Brain pericyte (primary cell): ENCODE results near the gene CSNK1G2.

Experiments used
- DNase-seq: peaks from one replicate; pipeline ENCODE4 v3.0.0-alpha.2; 2012; ENCODE audit warnings: low read depth, low spot score

The CSNK1G2 gene

DNA sequence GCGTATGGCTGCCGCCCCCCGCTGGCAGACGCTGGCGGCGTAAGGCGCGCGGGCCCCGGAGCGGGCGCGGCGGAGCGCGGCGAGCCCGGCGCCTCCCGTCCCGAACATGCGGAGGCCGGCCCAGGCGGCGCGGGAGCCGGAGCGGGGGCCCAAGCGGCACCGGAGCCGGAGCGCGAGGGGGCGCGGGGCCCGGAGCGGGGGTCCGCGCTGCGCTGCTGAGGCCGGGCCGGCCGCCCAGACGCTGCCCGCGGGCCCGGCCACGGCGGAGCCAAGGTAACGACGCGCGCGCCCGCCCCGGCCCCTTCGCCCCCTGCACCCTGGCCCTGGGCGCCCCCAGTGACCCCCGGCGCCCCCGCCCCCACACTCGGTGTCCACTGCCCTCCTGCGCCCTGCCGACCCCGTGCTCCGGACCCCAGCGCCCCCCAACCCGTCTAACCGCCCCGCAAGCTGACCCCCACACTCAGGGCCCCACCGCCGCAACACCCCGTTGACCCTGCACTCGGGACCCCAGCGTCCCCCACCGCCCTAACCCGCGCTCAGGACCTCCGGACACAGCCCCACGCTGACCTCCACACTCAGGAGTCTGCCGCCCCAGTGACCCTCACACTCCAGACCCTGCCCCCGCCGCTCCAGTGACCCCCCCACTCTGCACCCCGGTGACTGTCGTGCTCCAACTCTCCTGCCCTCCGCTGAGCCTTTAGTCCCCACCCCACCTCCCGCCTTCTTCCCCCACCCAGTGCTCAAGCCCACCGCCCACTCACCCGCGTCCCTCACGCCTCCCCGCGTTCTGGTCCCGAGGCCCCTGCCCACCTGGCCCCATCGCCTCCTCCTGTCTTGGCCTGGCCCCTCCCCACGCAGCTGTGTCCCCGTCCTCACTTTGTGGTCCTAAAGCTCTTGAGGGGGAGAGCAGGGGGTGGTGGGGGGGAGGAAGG lies at the start of gene CSNK1G2:
Gene CSNK1G2 (plus strand): TSS at position 27 of the 932 bp plus-strand sequence. CDS start 28,601 bp downstream, outside the sequence.
- DNase-seq: no peak

DNA sequence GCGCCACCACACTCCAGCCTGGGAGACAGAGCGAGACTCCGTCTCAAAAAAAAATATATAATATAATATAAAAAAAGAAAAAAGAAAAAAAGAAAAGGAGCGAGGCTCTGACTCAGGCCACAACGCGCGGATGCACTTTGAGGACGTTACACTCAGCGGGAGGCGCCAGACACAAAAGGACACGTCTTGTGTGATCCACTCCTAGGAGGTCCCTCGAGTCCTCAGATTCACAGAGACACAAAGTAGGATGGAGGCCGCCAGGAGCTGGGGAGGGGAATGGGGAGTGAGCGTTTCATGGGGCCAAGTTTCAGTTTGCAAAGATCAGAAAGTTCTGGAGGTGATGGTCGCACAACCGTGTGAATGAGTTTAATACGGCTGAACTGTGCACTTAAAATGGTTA lies 47.2 kb upstream of the CSNK1G2 start:
- no peak for DNase-seq

DNA sequence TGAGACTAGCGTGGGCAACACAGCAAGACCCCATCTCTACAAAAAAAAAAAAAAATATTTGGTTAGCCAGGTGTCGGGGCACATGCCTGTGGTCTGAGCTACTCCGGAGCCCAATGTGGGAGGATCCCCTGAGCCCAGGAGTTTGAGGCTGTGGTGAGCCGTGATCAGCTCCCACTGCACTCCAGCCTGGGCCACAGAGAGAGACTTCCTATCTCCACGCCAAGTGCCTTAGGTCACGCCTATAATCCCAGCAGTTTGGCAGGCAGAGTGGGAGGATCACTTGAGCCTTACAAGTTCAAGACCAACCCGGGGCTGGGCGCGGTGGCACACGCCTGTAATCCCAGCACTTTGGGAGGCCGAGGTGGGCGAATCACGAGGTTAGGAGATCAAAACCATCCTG lies 44.5 kb upstream of the CSNK1G2 start:
- no peak for DNase-seq

DNA sequence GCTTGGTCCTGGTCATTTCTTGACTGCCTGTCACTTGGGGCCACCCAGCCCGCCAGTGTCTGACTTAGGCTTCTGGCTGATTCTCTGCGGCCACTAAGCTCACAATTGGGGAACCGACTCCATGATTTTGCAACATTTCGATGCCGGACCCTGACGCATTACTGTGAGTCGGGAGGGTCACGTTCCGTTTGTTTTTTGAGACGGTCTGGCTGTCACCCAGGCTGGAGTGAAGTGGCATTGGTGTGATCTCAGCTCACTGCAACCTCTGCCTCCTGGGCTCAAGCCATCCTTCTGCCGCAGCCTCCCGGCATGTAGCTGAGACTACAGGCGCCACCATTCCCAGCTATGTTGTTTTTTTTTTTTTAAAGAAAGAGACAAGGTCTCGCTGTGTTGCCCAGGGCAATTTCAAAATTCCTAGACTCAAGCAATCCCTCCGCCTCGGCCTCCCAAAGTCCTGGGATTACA lies 39.0 kb upstream of the CSNK1G2 start:
- no peak for DNase-seq

DNA sequence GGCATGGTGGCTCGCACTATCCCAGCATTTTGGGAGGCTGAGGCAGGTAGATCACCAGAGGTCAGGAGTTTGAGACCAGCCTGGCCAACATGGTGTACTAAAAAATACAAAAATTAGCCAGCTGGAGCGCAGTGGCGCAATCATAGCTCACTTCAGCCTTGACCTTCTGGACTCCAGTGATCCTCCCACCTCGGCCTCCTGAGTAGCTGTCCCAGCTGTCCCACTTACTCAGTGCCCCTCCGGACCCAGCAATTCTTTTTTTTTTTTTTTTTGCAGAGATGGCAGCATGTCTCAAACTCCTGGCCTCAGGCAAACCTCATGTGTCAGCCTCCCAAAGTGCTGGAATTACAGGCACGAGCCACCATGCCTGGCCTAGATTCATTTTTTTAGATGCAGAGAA lies 38.0 kb upstream of the CSNK1G2 start:
- no peak for DNase-seq

DNA sequence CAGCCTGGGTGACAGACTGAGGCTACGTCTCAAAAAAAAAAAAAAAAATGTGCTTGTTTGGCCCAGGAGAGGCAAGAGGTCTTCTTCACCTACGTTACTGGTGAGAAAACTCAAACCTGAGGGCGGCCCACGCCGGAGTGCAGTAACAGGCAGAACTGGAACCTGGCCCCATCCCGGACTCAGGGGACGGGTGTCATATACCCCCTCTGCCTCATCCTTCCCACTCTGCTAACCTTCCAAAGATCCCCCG lies 36.2 kb upstream of the CSNK1G2 start:
- DNase-seq: no peak

DNA sequence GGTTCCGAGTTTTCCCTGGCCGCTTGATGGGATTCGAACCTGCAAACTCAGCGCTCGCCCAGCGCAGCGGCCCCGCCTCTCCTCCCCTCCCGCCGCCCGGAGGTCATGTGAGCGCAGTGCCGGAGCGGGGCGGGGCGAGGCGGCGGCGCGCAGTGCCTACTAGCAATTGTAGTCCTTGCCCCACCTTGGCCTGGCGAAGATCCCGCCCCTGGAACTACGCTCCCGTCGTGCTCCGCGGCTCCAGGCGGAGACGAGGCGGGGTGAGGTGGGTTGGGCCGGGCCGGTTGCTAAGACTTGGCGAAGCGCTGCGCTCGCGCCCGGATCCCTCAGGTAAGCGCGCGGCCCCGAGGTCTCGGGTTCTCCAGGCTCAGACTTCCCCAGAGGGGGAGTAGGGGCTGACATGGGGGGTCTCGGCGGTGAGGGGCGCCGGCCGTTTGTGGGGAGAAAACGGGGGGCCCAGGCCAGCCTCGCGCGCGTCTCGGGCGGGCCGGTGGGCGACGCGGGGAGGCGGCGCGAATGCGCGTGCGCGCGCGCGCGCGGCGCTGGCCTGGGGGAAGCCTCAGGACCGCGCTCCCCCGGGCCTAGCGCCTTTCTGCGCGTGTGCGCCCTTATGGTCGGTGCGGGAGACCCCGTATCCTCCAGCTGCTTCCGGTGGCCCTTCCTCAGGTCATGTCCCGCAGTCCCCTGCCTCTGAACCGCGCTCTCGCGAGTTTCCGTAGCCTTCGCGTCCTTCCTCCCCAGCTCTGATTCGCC lies 35.7 kb upstream of the CSNK1G2 start, which contains the start of the genes ADAT3 and SCAMP4:
Gene ADAT3 (plus strand): TSS at position 290 of the 753 bp plus-strand sequence. CDS start 6,649 bp downstream, outside the sequence.
Gene SCAMP4 (plus strand): TSS at position 290 of the 753 bp plus-strand sequence. CDS start 9,621 bp downstream, outside the sequence.
- peak; percentile 96 for DNase-seq

DNA sequence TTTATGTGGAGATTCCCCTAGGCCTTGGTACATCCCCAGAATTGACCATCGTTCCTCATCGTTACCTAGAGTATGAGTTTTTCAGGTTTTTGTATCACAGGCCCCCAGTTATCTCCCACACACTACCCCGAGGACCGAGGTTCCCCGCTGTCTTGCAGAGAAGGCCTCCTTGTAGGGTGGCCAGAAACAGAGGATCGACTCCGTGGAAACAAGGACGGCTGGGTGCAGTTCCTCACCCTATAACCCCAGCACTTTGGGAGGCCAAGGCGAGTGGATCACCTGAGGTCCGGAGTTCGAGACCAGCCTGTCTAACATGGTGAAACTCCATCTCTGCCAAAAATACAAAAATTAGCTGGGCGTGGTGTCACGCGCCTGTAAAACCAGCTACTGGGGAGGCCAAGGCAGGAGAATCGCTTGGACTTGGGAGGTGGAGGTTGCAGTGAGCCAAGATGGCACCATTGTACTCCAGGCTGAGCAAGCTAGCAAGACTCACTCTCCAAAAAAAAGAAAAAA lies 35.1 kb upstream of the CSNK1G2 start:
- DNase-seq: no peak

DNA sequence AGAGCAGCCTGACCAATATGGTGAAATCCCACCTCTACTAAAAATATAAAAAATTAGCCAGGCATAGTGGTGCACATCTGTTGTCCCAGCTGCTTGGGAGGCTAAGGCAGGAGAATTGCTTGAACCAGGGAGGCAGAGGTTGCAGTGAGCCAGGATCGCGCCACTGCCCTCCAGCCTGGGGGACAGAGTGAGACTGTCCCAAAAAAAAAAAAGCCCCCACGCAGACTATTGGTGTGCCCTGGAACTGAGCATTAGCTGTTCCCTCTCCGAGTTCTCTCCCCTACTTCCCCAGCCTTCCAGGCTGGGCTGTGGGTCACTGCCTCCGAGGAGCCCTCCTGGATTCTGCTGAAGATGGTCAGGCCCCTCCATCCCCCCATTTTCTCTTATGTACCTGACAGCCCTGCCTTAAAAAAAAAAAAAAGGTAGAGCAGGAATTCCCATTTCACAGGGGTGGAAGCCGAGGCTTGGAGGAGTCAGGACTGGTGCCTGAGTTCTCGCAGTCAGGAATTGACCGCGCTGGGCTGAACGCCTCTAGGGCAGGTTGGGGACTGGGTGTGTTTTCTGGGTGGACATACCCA lies 33.9 kb upstream of the CSNK1G2 start:
- DNase-seq: no peak

DNA sequence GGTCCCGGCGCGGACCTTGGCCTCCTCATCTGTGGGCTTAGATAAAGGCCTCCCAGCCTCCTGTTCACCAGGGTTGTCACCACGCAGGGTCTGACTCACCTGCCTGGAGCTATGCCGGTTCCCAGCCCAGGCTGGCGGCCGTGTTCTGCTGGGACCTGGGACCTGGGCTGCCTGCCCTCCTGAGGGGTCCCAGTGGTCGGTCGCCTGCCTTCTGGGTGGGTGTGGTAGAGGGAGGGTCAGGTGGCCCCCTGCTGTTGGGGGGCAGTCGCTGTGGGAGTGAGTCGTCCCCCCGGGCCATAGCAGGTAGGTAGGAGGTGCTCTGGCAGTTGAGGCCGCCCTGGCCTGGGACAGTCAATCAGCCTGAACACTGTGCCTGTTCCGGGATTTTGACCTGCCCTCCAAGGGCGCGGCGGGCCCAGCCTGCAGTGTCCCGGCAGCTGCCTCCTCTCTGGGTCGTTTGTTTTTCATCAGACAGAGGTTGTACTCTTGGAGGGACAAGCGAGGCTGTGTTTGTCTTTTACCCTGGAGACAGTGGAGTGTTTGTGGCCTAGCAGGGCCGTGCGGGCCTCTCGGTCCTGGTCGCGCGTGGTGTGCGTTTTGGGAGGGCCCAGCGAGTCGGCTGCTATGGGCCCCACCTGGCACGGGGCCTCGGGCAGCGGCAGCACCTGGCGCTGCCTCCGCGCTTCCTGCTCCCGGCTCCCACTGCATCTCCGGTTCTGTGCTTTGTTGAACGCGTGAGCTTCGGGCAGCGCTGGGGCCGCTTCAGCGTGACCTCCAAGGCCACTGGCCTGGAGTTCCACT lies 33.2 kb upstream of the CSNK1G2 start:
- DNase-seq: no peak

DNA sequence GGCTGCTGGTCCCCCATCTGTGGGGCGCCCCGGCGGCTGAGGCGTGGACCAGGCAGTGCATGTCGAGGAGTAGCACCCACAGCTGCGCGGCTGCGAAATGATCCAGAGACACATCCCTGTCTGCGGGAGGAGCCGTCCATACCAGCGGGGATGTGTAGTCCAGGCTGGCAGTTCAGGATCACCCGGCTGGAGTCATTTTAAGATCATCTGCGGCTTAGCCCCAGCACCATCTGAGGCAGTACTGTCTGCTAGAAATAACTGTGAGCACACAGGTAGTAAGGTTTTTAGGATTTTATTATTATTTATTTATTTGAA lies 32.7 kb upstream of the CSNK1G2 start:
- DNase-seq: no peak

DNA sequence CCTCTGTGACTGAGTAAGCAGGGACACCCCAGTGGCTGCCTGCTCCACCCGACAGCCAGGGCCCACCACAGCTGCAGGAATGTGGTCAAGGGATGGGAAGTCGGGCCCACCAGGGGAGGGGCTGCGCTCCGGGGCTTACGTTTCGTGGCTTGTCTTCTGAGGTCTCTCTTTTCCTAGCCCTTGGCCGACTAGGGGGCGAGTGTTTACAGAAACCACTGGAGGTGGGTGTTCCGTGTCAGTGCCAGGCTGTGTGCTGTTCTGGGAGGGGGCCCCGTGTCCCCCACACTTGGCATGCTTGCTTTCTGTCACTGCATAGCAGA lies 31.3 kb upstream of the CSNK1G2 start:
- DNase-seq: no peak

DNA sequence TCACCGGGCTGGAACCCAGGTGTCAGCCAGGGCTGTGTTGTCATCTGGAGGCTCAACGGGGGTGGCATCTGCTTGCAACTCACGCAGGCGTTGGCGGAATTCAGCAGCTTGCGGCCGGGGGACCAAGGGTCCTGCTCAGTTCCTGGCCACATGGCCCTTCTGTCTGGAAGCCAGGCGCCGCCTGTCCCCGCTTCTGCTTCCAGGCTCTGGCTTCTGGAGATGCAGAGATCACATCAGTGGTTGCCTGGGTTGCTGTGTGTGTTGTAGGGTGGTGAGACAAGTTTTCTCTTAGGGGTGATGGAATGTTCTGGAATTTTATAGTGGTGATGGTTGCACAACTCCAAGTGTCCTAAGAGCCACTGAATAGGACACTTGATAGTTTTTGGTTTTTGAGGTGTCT lies 30.8 kb upstream of the CSNK1G2 start:
- DNase-seq: no peak

DNA sequence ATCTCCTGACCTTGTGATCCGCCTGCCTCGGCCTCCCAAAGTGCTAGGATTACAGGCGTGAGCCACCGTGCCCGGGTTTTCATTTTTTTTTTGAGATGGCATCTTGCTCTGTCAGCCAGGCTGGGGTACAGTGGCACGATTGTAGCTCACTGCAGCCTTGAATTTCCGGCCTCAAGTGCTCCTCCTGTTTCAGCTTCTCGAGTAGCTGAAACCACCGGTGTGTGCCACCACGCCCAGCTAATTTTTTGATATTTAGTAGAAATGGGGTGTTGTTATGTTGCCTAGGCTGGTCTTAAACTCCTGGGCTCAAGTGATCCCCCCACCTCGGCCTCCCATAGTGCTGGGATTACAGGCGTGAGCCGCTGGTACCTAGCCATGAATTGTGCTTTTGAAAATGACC lies 29.9 kb upstream of the CSNK1G2 start:
- DNase-seq: no peak

DNA sequence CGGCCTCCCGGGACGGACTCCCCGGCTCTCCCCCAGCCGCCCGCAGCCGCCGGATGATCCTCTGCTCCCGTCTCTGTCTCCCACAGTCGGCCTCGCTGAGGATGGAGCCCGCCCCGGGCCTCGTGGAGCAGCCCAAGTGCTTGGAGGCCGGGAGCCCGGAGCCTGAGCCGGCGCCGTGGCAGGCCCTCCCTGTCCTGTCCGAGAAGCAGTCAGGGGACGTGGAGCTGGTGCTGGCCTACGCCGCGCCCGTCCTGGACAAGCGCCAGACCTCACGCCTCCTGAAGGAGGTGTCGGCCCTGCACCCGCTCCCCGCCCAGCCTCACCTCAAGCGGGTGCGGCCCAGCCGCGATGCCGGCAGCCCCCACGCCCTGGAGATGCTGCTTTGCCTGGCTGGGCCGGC lies 29.0 kb upstream of the CSNK1G2 start:
- DNase-seq: no peak

DNA sequence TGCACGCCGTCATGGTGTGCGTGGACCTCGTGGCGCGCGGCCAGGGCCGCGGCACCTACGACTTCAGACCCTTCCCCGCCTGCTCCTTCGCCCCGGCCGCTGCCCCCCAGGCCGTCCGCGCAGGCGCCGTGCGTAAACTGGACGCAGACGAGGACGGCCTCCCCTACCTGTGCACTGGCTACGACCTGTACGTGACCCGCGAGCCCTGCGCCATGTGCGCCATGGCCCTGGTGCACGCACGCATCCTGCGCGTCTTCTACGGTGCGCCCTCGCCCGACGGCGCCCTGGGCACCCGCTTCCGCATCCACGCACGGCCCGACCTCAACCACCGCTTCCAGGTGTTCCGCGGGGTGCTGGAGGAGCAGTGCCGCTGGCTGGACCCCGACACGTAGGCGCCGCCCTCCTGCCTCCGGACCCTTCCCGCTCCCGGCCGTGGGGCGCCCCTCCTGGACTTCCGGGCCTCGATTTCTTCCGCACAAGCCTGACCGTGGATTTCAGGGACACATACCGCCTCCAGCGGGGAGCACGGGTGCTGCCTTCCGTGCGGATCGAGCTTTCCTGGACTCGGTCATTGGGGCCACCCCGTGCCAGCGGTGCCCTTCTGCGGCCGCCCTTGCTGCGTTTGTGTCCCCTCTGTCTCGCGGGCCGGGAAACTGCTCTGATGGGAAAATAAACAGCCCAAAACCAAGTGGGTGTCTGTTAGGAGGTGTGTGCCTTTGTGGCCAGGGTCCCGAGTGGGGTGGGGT lies 28.0 kb upstream of the CSNK1G2 start:
- DNase-seq: no peak

DNA sequence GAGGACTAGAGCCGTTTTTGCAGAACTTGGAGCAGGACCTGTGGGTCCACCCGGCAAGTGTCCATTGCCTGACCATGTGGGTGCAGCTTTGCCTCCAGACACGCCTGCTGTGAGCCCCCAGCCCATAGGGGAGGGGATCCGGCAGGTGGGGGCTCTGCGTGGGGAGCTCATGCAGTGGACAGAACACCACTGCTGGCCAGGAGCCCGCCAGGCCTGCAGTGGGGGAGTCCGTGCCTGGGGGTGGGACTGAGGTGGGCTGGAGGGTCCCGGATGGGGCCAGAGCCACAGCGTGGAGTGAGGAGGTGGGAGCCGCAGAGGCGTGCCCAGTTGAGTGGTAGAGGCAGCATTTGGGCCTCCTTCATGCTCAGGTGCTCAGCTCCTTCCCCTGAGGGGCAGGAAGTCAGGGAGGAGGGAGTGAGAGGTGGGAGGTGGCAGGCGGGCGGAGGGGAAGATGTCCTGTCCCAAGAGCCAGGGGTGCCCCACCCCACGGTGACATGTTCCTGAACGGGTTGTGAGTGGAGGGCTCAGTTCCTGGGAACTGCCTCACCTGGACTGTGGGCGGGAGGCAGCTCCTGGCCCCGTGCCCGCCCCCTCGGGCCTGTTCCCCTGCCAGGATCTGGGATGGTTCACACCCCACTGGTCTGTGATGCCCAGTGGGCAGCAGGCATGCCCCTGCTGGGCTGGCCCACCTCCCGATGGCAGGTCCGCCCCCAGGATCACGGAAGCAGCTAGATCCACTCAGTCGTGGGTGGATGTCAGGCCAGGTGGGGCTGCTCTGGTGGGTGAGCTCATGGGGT lies 27.0 kb upstream of the CSNK1G2 start:
- no peak for DNase-seq

DNA sequence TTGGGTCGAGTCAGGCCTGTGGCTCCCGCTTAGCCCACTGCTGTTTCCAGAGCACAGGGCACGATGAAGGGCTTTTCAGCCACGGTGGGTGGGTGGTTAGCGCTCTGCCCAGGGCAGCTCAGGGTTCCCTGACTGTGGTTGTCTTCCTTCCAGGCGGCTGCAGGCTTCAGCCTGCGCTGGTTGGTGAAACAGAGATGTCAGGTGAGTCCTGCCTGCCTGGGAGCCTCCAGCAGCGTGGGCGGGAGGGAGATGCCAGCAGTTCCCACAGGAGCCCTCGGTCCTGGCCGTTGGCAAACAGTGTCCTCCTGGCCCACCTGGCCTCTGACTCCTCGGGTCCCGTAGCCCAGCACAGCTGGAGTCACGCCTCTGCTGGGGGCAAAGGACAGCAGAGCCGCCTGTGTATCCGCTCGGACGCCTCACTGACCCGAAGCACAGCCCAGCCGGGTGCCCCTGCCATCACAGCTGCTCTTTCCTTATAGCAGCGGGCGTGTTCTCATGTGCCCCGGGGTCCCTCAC lies 26.1 kb upstream of the CSNK1G2 start:
- DNase-seq: no peak

DNA sequence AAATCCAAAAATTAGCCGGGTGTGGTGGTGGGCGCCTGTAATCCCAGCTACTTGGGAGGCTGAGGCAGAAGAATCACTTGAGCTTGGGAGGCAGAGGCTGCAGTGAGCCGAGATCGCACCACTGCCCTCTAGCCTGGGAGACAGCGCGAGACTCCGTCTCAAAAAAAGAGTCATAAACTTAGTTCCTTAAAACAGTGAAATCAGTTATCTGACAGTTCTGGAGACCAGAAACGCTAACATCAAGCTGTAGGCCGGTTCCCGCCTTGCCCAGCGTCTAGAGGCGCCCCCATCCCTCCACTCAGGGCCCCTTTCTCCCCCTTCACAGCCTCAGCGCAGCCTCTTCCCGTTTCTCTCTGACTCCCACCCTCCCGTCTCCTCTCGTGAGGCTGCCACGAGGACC lies 23.8 kb upstream of the CSNK1G2 start:
- DNase-seq: no peak

DNA sequence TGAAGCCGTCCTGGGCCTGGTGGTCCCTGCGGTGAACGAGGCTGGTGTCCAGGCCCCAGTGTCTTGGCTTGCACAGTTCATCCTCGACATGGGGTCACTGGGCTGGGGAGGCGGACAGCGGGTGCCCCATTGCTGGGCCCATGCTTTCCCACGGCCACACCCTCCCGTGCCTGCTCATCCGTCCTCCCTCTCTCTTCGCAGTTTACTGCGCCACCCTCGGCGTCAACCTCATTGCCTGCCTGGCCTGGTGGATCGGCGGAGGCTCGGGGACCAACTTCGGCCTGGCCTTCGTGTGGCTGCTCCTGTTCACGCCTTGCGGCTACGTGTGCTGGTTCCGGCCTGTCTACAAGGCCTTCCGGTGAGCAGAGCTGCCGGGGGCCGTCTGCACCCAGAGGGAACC lies 23.0 kb upstream of the CSNK1G2 start:
- DNase-seq: no peak
